Activated CD4-positive, alpha-beta T cell treated with anti-CD3 and anti-CD28 coated beads for 48 hours (primary cell): ENCODE measurements around the gene FAM98B.

Source experiments
- DNase-seq: peaks from one replicate; pipeline ENCODE4 v3.0.0-alpha.2; 2020

FAM98B gene

DNA sequence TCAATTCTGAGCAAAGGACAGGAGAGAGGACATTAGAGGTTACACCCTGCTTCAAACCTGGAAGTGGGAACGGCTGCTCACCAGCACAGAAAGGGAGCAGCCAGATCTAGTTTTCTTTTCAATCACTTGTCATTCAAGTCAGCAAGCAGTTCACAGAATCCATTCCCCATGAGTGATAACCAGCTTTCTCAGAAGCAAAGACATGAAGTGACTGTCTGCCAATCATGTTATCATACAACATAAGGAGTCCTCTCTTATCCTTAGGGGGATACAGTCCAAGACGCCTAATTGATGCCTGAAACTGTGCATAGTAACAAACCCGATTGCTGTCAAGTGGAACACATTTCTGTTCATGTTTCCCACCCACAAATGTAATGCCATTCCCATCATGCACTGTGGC, 54.7 kb downstream of the FAM98B start:
- no peak for DNase-seq

GRCh38 chr15:38509152-38509551, 55.2 kb downstream of the FAM98B start:
- no peak for DNase-seq

DNA sequence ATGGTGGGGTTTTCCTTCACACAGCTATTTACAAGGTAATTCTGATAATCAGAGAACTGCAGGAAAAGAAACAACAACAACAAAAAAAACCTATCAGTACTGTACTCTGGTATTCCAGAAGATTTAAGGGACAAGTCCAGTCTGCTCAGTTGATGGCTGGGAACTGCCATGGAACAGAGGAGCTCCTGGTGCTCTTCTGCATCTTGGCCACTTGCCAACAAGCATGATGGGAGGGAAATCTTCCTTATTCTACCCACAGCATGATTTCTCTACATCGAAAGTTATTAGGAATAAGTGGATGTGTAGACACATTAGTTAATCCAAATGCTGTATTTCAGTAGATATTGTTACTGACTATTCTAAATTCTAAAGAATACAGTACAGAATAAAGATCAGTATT, 59.0 kb downstream of the FAM98B start:
- no peak for DNase-seq

DNA sequence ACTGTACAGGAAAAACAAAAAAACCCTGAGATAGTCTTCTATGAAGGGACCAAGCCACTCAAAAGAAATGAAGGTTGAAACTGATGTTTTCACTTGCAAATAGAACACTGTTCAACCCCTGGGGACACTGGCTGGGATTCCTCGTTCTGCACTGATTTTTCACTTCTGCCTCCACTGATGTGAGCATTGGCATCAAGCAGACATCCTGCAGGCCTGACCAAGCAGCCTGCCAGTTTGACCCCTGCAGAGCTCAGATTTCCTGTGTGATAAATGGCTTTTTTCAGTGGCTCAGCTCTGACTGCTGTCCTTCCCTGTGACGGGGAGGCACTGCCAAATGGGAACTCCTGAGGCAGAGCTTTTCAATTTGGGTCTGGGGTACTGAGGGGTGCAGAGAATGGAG, 60.7 kb downstream of the FAM98B start:
- no peak for DNase-seq

DNA sequence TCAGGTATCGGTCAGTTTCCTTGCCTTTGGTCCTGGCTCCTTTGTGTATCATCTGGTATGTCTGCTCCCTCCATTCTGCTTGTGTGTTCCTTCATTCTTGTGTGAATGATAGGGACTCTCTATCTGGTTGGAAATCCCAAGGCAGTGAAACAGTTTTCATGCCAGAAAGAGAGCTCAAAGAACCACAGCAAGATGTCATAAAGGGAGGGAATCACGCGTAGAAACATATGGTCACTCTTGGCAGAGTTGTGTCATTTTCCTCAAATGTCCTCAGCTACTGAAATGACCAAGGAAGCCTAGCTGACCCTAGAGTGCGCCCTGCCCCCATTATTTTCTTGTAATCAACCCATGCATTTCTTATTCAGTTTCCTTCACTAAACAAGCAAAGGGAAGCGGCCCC, 62.7 kb downstream of the FAM98B start:
- DNase-seq, result no peak

DNA sequence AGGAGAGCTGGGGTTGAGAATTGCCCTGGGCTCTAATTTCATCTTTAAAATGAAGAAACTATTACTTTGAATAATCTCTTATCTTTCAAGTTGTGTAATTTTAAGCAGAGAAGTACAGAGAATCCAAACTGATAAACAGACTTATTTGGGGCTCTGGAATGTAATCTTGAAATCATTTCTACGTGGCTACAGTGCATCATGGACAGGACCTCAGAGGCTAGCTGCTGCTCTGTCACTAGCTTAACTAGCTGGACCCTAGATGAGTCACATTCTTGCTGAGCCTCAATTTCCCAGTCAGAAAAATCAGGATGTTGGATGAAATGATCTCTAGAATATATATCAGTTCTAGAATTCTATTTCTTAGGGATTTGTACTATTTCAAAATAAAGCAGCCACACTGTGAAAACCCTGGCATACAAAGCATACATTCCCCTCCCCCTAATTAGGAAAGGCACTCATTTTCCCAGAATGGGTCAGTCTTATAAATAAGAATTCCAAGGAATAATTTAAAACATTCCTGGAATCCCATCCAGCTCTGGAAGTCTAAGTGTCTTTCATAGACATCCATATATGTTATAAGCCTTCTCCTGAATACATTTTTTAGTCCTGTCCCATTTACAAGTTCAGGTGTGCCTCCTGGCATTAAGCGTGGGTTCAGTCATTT, 63.5 kb downstream of the FAM98B start:
- DNase-seq, result no peak

- DNase-seq, result no peak
Measured at GRCh38 chr15:38518084-38518483, 64.2 kb downstream of the FAM98B start.

DNA sequence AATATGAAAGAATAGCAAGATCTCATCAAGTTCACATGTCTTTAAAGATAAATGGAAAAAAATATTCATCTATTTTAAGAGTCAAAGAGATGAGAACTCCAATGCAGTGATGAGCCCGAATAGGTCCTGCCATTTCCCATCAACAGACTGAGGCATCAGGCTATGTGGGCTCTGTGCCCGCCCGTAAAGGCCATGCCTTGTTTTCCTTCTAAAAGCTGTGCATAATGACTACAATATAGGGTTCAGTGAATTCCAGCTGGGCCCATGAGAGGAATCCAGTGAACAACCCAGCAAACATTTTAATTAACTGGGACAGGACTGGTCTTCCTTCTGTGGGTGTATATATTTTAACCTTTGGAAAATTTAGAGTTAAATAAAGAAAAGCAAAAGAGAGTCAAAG, 66.1 kb downstream of the FAM98B start:
- DNase-seq, result no peak

GRCh38 chr15:38521316-38521715, 67.4 kb downstream of the FAM98B start:
- DNase-seq, result no peak

DNA sequence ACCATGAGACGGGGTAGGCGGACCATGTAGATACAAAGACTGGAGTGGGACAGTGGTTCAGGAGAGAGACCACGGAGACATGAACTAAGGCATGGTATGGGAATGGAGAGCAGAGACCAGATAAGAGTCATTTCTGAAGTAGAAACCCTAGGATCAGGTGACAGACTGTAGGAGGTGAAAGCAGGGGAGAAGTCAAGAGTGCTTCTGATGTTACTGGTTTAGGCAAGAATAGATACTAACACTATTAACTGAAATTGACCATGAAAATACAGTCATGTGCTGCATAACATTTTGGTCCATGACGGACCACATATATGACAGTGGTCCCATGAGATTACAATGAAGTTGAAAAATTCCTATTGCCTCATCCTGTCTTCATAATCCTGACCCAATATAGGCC, 69.0 kb downstream of the FAM98B start:
- DNase-seq, result no peak

GRCh38 chr15:38524156-38524555, 70.2 kb downstream of the FAM98B start:
- no peak for DNase-seq

DNA sequence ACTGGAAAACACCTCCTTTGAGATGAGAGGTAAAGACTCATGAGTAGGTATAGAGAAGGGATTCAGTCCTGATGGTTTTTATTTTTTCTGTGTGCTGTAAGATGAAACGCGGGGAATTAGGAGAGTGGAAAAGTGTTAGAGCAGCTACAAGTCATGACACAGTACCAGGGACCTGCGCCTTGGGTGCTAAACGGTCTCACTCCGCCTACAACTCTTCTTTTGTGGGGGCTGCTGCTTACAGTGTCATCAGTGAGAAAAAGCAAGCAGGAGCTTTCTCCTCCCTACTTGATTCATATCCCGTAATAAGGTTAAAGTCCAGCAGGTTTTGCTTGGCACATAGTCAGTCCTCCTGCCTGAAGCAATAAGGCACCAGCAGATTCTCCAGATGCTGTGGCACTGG, 71.6 kb downstream of the FAM98B start:
- DNase-seq, result no peak

DNA sequence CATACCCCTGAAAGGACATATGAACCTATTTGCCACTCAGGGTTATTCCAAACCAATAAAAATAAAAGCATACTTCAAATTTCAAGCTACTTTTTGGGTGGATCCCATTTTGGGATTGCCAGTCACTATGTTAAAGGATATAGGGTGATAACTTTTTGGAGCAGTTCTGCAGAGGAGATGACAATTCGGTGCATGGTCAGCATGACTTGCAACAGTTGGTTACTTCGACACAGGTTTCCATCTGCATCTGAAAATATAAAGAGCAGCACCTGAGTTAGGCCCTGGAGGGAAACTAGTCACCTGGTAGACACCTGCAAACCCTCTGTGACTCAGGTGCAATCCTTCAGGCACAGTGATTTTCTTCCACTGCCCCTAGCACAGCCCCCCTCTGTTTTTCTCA, 72.2 kb downstream of the FAM98B start:
- no peak for DNase-seq

- no peak for DNase-seq
Measured at GRCh38 chr15:38528294-38528693, 74.4 kb downstream of the FAM98B start.

GRCh38 chr15:38530113-38530512, 76.2 kb downstream of the FAM98B start:
- peak; percentile 49 for DNase-seq

DNA sequence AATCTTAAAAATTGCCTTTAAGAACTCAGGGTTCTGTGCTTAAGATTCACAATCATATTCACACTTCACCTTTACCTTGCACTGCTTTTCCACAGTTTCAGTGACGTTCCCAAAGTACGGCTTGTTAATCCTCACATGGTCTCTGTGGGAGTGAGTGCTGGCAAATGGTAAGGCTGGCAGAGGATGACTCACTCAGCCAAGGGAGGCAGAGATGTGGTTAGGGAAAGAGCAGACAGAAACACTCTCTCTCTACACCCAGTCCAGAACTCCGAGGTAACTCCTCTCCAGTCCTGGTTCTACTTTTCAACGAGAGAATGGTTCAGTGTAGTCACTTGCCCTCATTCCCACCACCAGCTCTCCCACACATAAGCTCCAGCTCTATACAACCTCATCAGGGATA, 77.6 kb downstream of the FAM98B start:
- DNase-seq, result no peak

DNA sequence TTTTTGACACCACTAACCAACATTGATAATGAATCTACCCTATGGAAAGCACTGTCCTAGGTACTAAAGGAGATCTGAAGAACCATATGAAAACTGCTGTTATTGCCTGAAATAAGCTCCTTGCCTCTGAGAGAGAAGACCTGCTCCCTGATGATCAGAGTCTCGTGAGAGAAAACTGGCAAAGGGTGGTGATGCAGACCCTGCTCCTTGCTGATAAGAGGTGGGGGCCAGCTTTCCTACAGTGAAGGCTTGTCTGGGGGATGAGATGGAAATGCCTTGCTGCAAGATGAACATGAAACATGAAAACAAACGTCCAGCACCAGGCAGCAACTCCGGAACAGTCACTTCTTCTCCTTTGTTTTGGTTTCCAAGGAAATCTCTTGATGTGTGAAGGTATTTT, 78.8 kb downstream of the FAM98B start:
- no peak for DNase-seq

- no peak for DNase-seq
Measured at GRCh38 chr15:38533416-38533915, 79.5 kb downstream of the FAM98B start.

- DNase-seq, result no peak
Measured at GRCh38 chr15:38533926-38534325, 80.0 kb downstream of the FAM98B start.

GRCh38 chr15:38534691-38535090, 80.8 kb downstream of the FAM98B start:
- no peak for DNase-seq

DNA sequence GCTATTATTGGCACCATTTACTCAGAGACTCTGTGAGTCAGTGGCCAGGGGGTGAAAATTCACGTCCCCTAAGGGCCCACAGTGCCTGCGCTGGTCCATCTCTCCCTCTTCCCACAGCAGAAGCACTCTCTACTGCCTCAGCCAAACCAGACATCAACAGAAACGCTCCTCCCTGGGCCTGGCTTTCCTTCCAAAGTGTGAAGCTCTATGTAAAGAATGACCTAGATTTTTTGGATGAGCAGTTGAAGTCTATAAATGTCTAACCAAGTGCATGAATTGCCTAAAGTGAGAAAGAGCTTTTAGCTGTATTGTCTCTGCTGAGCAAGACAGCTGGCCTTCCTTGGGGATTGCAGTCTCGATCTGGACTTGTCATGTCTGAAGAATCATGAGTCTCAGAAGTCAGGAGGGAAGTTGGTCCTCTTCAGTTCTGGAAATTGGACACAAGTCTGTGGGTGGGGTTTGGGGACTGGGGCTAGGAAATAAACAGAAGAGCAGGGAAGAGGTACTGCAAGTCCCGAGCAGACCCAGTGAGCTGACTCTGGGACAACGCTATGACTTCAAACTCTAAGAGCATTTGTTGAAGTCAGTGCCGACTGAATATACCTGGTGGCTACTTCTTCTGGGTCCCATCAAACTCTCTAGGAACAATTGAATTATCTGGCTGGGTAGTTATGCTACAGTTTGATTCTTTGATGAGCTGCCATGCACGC, 81.7 kb downstream of the FAM98B start:
- DNase-seq, result no peak

DNA sequence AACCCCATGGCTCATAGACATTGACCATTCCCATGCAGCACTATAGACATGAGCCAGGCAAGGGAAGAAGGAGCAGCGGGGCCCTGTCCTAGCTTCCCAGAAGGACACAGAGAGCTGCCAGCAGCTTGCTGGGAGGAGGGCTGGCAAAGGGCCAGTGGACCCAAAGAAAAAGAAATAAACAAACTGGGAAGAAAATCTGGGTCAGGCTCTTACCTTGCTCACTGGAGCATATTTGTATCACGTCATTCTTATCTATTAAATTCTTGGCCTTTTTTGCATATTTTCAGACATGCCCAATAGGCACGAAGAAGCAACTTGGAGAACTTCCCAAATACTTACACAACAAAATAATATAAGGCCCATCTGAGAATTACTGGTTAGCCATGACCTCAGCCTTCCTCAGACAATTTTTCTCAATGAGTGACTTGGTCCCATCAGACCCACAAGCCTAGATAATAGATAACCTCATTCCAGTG, 82.3 kb downstream of the FAM98B start:
- no peak for DNase-seq
